ENCODE measurements around the gene SMPD4.
"Not testable (repeated sequence)": the region's sequence is repeated elsewhere in the genome, so short reads cannot be mapped to it uniquely, and the experiment has no call there.

The SMPD4 gene

GRCh38 chr2:130185896-130186295 is 4.5 kb upstream of the SMPD4 start:
- DNase-seq = no peak

GRCh38 chr2:130185436-130185835 is 4.0 kb upstream of the SMPD4 start:
- no peak for DNase-seq

GRCh38 chr2:130183512-130184373 is 2.3 kb upstream of the SMPD4 start:
- no peak for DNase-seq

- not testable (repeated sequence) for DNase-seq
Observed at GRCh38 chr2:130182826-130183511, 1.6 kb upstream of the SMPD4 start.

- DNase-seq = peak; percentile 89 to 90
Observed at GRCh38 chr2:130181880-130182682, 679 bp upstream of the SMPD4 start, which contains the start of gene MZT2B. Gene MZT2B, plus strand, starts transcription at chr2:130182262. Its CDS starts 21 bp downstream, at chr2:130182283.

GRCh38 chr2:130180404-130181324 is 738 bp downstream of the SMPD4 start:
- not testable (repeated sequence) for DNase-seq

GRCh38 chr2:130174866-130175265 is 6.5 kb downstream of the SMPD4 start:
- DNase-seq = not testable (repeated sequence)

GRCh38 chr2:130169896-130170295 is 11.5 kb downstream of the SMPD4 start:
- no peak for DNase-seq

GRCh38 chr2:130169163-130169562 is 12.2 kb downstream of the SMPD4 start:
- not testable (repeated sequence) for DNase-seq

- not testable (repeated sequence) for DNase-seq
Observed at GRCh38 chr2:130166611-130167010, 14.8 kb downstream of the SMPD4 start.

- DNase-seq = no peak
Observed at GRCh38 chr2:130165293-130166016, 15.9 kb downstream of the SMPD4 start.

- no peak for DNase-seq
Observed at GRCh38 chr2:130162968-130163367, 18.4 kb downstream of the SMPD4 start.

- not testable (repeated sequence) for DNase-seq
Observed at GRCh38 chr2:130162486-130162885, 18.9 kb downstream of the SMPD4 start.

- not testable (repeated sequence) for DNase-seq
Observed at GRCh38 chr2:130160838-130161705, 20.3 kb downstream of the SMPD4 start.

- no peak for DNase-seq
Observed at GRCh38 chr2:130160131-130160530, 21.3 kb downstream of the SMPD4 start.

- not testable (repeated sequence) for DNase-seq
Observed at GRCh38 chr2:130159376-130159775, 22.0 kb downstream of the SMPD4 start.

- DNase-seq = no peak
Observed at GRCh38 chr2:130158631-130159030, 22.8 kb downstream of the SMPD4 start.

- peak in 1 of 2 donors; percentile 73 for DNase-seq
Observed at GRCh38 chr2:130157825-130158514, 23.4 kb downstream of the SMPD4 start.

- DNase-seq = not testable (repeated sequence)
Observed at GRCh38 chr2:130157354-130157753, 24.0 kb downstream of the SMPD4 start.

GRCh38 chr2:130156624-130157004 is 24.8 kb downstream of the SMPD4 start:
- DNase-seq = no peak

Measured in CD4-positive, alpha-beta T cell treated with Interleukin-4 for 1 hour (primary cell).